GM21786 (cell line): ENCODE measurements around the gene FAM193B.

ENCODE experiments used
- ATAC-seq: cut with Tn5 transposase; IDR thresholded peaks from one replicate; pipeline ENCODE4 v1.9.1; 2021; ENCODE audit not compliant: unreplicated experiment

Gene FAM193B

GRCh38 chr5:177501874-177502678, 52.3 kb downstream of the FAM193B start:
- peak; percentile 29 for ATAC-seq

GRCh38 chr5:177500685-177501522, 53.5 kb downstream of the FAM193B start:
- ATAC-seq = peak; percentile 23

- ATAC-seq = no peak
Observed at GRCh38 chr5:177499842-177500241, 54.5 kb downstream of the FAM193B start.

- no peak for ATAC-seq
Observed at GRCh38 chr5:177498013-177498787, 56.2 kb downstream of the FAM193B start.

GRCh38 chr5:177497292-177498012, 56.9 kb downstream of the FAM193B start, which contains the start of gene PDLIM7:
PDLIM7 (minus strand) TSS chr5:177497604; CDS start chr5:177496512, 1,092 bp downstream.
- peak; percentile 65 for ATAC-seq

GRCh38 chr5:177496727-177497291, 57.6 kb downstream of the FAM193B start:
- ATAC-seq = no peak

GRCh38 chr5:177496070-177496726, 58.2 kb downstream of the FAM193B start:
- no peak for ATAC-seq

GRCh38 chr5:177495243-177496060, 58.9 kb downstream of the FAM193B start:
- no peak for ATAC-seq

- no peak for ATAC-seq
Observed at GRCh38 chr5:177494346-177495195, 59.8 kb downstream of the FAM193B start.

- ATAC-seq = no peak
Observed at GRCh38 chr5:177493795-177494345, 60.5 kb downstream of the FAM193B start.

- no peak for ATAC-seq
Observed at GRCh38 chr5:177492841-177493240, 61.5 kb downstream of the FAM193B start.

GRCh38 chr5:177491983-177492746, 62.2 kb downstream of the FAM193B start:
- ATAC-seq = no peak

- no peak for ATAC-seq
Observed at GRCh38 chr5:177491429-177491945, 62.9 kb downstream of the FAM193B start.

- no peak for ATAC-seq
Observed at GRCh38 chr5:177490992-177491391, 63.4 kb downstream of the FAM193B start.

GRCh38 chr5:177490311-177490991, 63.9 kb downstream of the FAM193B start:
- no peak for ATAC-seq

- no peak for ATAC-seq
Observed at GRCh38 chr5:177489119-177489716, 65.1 kb downstream of the FAM193B start.
